Measurements from ENCODE around the gene IL17C. TPM values are rescaled to one million over a fixed set of nuclear protein-coding genes. Genes with fewer than 3 reads are reported as not detected.

IL17C gene
- total RNA-seq, 2 donors from 2014 or later = 0.97 TPM; not detected in 1

DNA sequence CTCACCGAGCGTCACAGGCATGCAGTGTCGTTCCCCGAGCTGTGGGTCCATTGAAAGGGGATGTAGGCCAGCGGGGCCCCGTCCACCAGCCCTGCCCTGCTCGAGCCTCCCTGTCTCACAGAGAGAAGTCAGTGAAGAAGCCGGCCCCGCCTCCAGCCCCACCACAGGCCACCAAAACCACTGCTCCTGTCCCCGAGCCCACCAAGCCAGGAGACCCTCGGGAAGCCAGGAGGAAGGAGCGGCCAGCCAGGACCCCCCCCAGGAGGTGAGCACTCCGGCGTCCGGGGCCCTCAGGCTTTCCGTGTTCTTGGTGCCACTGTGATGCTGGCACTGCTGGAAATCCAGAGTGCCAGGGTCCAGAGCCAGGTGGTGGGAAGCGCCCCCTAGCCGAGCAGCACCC is 13.9 kb upstream of the IL17C start:
- no peaks in the 10 kb centered on the region for H3K9me3 ChIP-seq
- no peaks in the 10 kb centered on the region for H3K4me1 ChIP-seq (replicated peaks)
- DNase-seq (ENCODE audit: low spot score) = no peak
- H3K4me3 ChIP-seq = no peak overlapping the region
- H3K27ac ChIP-seq = no peak overlapping the region
- H3K27me3 ChIP-seq (replicated peaks; ENCODE audit: insufficient read depth) = no peaks in the 10 kb centered on the region
- 85% methylated on average over 11 of the region's 18 CpGs for WGBS
- TF ChIP-seq, protein P1, sequence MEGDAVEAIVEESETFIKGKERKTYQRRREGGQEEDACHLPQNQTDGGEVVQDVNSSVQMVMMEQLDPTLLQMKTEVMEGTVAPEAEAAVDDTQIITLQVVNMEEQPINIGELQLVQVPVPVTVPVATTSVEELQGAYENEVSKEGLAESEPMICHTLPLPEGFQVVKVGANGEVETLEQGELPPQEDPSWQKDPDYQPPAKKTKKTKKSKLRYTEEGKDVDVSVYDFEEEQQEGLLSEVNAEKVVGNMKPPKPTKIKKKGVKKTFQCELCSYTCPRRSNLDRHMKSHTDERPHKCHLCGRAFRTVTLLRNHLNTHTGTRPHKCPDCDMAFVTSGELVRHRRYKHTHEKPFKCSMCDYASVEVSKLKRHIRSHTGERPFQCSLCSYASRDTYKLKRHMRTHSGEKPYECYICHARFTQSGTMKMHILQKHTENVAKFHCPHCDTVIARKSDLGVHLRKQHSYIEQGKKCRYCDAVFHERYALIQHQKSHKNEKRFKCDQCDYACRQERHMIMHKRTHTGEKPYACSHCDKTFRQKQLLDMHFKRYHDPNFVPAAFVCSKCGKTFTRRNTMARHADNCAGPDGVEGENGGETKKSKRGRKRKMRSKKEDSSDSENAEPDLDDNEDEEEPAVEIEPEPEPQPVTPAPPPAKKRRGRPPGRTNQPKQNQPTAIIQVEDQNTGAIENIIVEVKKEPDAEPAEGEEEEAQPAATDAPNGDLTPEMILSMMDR (IDR thresholded peaks at IDR 0.05) = no peak
- TF ChIP-seq POLR2A (IDR thresholded peaks at IDR 0.05) (no peak), POLR2AphosphoS5 (IDR thresholded peaks at IDR 0.05) (no peak)
- peaks cover 22 to 31% of the 10 kb centered on the region in 2 donors for H3K36me3 ChIP-seq
- intact Hi-C loops (cut with DNase I) = no loop called here

DNA sequence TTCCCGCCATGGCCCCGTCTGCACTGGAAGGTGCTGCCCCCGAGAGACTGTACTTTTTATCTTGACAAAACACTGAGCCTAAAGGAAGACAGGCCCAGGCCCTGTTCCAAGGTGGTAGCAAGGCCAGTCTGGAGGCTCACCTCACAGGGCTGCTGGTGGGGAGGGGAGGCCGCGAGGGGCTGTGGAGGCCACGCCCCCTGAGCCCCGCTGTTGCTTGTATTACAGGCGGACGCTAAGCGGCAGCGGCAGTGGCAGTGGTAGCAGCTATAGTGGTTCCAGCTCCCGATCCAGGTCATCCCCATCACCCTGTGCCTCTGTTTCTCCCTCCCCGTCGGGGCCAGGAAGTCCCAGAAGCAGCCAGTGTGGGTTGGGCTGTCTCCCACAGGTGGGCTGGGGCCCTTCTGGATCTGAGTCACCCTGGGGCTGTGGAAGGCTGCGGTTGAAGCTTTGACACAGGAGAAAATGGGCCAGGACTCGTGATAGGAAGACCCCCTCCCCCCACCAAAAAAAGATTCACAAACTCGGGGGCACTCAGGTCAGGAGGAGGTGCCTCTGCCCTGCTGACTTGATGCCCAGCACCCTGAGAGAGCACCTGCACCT is 13.3 kb upstream of the IL17C start:
- H3K36me3 ChIP-seq = peaks cover 27 to 31% of the 10 kb centered on the region in 2 donors
- H3K4me1 ChIP-seq (replicated peaks) = no peaks in the 10 kb centered on the region
- H3K27me3 ChIP-seq (replicated peaks; ENCODE audit: insufficient read depth) = no peaks in the 10 kb centered on the region
- 76% methylated on average over 17 of the region's 17 CpGs for WGBS
- DNase-seq (ENCODE audit: low spot score) = no peak
- no peaks in the 10 kb centered on the region for H3K9me3 ChIP-seq
- no peak for TF ChIP-seq POLR2AphosphoS5 (IDR thresholded peaks at IDR 0.05)
- TF ChIP-seq, protein P1 (IDR thresholded peaks at IDR 0.05) = no peak
- TF ChIP-seq POLR2A (IDR thresholded peaks at IDR 0.05) = no peak
- intact Hi-C loops (cut with DNase I) = no loop called here
- no peak overlapping the region for H3K27ac ChIP-seq
- no peak overlapping the region for H3K4me3 ChIP-seq

DNA sequence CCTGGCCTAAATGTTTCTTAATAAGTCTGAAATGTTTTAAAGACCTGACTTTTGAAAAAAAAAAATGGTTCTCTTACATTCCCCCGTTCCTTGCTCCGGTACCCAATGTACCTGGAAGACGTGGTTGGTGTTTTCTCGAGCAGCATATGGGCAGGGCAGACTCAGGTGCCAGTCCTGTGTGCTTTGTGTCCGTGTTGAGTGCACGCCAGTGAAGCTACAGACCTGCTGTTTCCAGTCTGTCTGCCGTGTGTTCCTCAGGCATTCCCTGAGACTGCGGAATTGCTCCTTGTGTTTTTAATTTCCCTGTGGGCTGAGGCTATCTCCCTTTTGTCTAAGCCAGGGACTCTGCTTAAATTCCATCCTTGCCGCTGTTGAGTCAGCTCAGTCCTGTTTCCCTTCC is 11.7 kb upstream of the IL17C start:
- Histone ChIP-seq H3K27me3 (replicated peaks; ENCODE audit: insufficient read depth) (no peaks in the 10 kb centered on the region), H3K4me3 (no peak overlapping the region), H3K4me1 (replicated peaks) (no peaks in the 10 kb centered on the region), H3K27ac (no peak overlapping the region), H3K9me3 (no peaks in the 10 kb centered on the region), H3K36me3 (peaks cover 31 to 37% of the 10 kb centered on the region in 2 donors)
- TF ChIP-seq, protein P1 (IDR thresholded peaks at IDR 0.05) = no peak
- TF ChIP-seq POLR2A (IDR thresholded peaks at IDR 0.05) = no peak
- TF ChIP-seq POLR2AphosphoS5 (IDR thresholded peaks at IDR 0.05) = no peak
- intact Hi-C loops (cut with DNase I) = no loop called here
- no peak for DNase-seq (ENCODE audit: low spot score)
- WGBS = 89% methylated on average over 9 of the region's 9 CpGs

DNA sequence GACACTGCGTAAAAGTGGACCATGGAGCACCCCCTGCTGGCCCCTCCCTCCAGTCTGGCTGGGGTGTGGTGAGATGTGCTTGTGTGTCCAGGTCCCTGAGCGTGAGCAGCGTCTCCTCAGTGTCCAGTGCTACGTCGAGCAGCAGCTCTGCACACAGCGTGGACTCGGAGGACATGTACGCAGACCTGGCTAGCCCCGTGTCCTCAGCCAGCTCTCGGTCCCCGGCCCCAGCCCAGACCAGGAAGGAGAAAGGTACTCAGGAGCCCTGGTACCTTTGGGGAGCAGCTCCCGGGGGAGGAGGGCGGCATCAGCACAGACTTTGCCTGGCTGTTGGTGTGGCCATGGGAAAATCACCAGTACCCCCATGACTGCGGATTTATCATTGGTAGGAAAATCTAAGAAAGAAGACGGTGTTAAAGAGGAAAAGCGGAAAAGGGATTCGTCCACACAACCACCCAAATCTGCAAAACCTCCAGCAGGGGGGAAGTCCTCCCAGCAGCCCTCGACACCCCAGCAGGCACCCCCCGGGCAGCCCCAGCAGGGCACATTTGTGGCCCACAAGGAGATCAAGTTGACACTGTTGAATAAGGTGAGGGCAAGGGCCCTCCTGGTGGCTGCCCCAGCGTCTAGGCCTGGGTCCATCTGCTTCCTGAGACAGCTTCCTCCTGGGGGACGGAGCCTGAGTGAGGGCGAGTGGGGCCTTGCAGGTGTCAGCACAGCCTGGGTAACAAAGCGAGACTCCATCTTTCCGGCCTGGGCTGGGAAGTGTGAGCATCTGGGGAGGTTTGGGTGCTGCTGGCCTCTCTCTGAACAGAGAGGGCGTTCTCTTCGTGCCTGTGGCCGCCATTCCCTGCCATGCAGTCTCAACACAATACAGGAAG is 10.6 kb upstream of the IL17C start:
- TF ChIP-seq, protein P1 (IDR thresholded peaks at IDR 0.05) = no peak
- TF ChIP-seq POLR2A (IDR thresholded peaks at IDR 0.05) (no peak), POLR2AphosphoS5 (IDR thresholded peaks at IDR 0.05) (no peak)

More for the DNA sequence above, 10.6 kb upstream of the IL17C start:
- Histone ChIP-seq H3K27me3 (replicated peaks; ENCODE audit: insufficient read depth) (no peaks in the 10 kb centered on the region), H3K9me3 (no peaks in the 10 kb centered on the region), H3K4me1 (replicated peaks) (no peaks in the 10 kb centered on the region), H3K36me3 (peaks cover 25 to 39% of the 10 kb centered on the region in 2 donors), H3K4me3 (no peak overlapping the region), H3K27ac (no peak overlapping the region)
- DNase-seq (ENCODE audit: low spot score) = no peak
- intact Hi-C loops (cut with DNase I) = no loop called here
- WGBS = 96% methylated on average over 25 of the region's 27 CpGs

All from prostate gland (tissue), 2 donors.